Osteoblast (primary cell): ENCODE measurements around the gene AR. TPM values are rescaled to one million over a fixed set of nuclear protein-coding genes. Genes with fewer than 3 reads are reported as not detected.
"Not testable (repeated sequence)": the region's sequence is repeated elsewhere in the genome, so short reads cannot be mapped to it uniquely, and the experiment has no call there.

Experiments used
- DNase-seq: peaks from one replicate; pipeline ENCODE4 v3.0.0; 2011; ENCODE audit warnings: low spot score, mixed read lengths; ENCODE audit not compliant: insufficient read length; ENCODE audit errors: missing footprints
- H2AFZ ChIP-seq: 2 replicates; pipeline ENCODE4 v1.6.0; 2011; ENCODE audit warnings: mild to moderate bottlenecking, low read length
- H3K27ac ChIP-seq: 2 replicates; pipeline ENCODE4 v1.5.1; 2011; ENCODE audit warnings: mild to moderate bottlenecking, low read depth, low read length, moderate library complexity
- H3K27me3 ChIP-seq: 2 replicates; pipeline ENCODE4 v1.6.0; 2012; ENCODE audit warnings: mild to moderate bottlenecking, control low read depth, inconsistent platforms, low read length, moderate library complexity; ENCODE audit not compliant: insufficient read depth
- H3K36me3 ChIP-seq: 2 replicates; pipeline ENCODE4 v1.5.1; 2011; ENCODE audit warnings: mild to moderate bottlenecking, low read length, control low read depth, moderate library complexity; ENCODE audit not compliant: insufficient read depth
- H3K4me1 ChIP-seq: 2 replicates; pipeline ENCODE4 v1.5.1; 2011; ENCODE audit warnings: mild to moderate bottlenecking, low read length, control low read depth, moderate library complexity; ENCODE audit not compliant: insufficient read depth
- H3K4me2 ChIP-seq: 2 replicates; pipeline ENCODE4 v1.6.0; 2011; ENCODE audit warnings: mild to moderate bottlenecking, low read length; ENCODE audit not compliant: insufficient read depth
- H3K4me3 ChIP-seq: fragments of 200-600 bp; sonication (generic); 3 replicates; pipeline ENCODE4 v1.5.1; 2012; ENCODE audit warnings: mild to moderate bottlenecking, low read length, inconsistent platforms; ENCODE audit not compliant: insufficient read depth
- H3K79me2 ChIP-seq: 2 replicates; pipeline ENCODE4 v1.6.0; 2012; ENCODE audit warnings: mild to moderate bottlenecking, low read length, control low read depth, inconsistent platforms; ENCODE audit not compliant: insufficient read depth
- H3K9me3 ChIP-seq: 2 replicates; pipeline ENCODE4 v1.5.1; 2011; ENCODE audit warnings: low read depth, low read length, control low read depth
- H4K20me1 ChIP-seq: 2 replicates; pipeline ENCODE4 v1.6.0; 2012; ENCODE audit warnings: mild to moderate bottlenecking, low read length, control low read depth; ENCODE audit not compliant: insufficient read depth
- CTCF ChIP-seq: IDR thresholded peaks from 2 replicates; pipeline ENCODE4 v1.5.1; 2011; ENCODE audit warnings: mild to moderate bottlenecking, low read depth, low read length, moderate library complexity; ENCODE audit errors: extremely low read depth
- total RNA-seq: library from RNA; depleted of rRNA; stranded (reverse); fragments of >200 nt; gene quantifications from 2 replicates; pipeline ENCODE4 v1.2.3, GENCODE V29; 2012

AR gene
- total RNA-seq, 1 donor = 4.7 TPM

- Histone ChIP-seq H3K4me3 (no peak overlapping the region), H3K79me2 (no peaks in the 10 kb centered on the region), H3K4me1 (no peaks in the 10 kb centered on the region), H3K36me3 (no peaks in the 10 kb centered on the region), H3K4me2 (no peak overlapping the region), H3K27me3 (no peaks in the 10 kb centered on the region), H4K20me1 (no peaks in the 10 kb centered on the region), H3K27ac (no peak overlapping the region), H2AFZ (no peak overlapping the region), H3K9me3 (no peaks in the 10 kb centered on the region)
- TF ChIP-seq CTCF = no peak
- no peak for DNase-seq
These were observed 107.8 kb downstream of the AR start for GRCh38 chrX:67651437-67652142.

GRCh38 chrX:67652543-67652942 is 108.7 kb downstream of the AR start:
- H3K27me3 ChIP-seq = no peaks in the 10 kb centered on the region
- H3K4me3 ChIP-seq = no peak overlapping the region
- no peak for TF ChIP-seq CTCF
- H3K36me3 ChIP-seq = no peaks in the 10 kb centered on the region
- H4K20me1 ChIP-seq = no peaks in the 10 kb centered on the region
- no peak overlapping the region for H3K4me2 ChIP-seq
- no peaks in the 10 kb centered on the region for H3K9me3 ChIP-seq
- H2AFZ ChIP-seq = no peak overlapping the region
- no peaks in the 10 kb centered on the region for H3K79me2 ChIP-seq
- H3K27ac ChIP-seq = no peak overlapping the region
- DNase-seq = no peak
- no peaks in the 10 kb centered on the region for H3K4me1 ChIP-seq

- Histone ChIP-seq H4K20me1 (no peaks in the 10 kb centered on the region), H3K27ac (no peak overlapping the region), H3K36me3 (no peaks in the 10 kb centered on the region), H3K79me2 (no peaks in the 10 kb centered on the region), H3K27me3 (no peaks in the 10 kb centered on the region), H3K4me2 (no peak overlapping the region), H2AFZ (no peak overlapping the region), H3K9me3 (no peaks in the 10 kb centered on the region), H3K4me1 (no peaks in the 10 kb centered on the region), H3K4me3 (no peak overlapping the region)
- DNase-seq = no peak
- no peak for TF ChIP-seq CTCF
These were observed 110.5 kb downstream of the AR start for GRCh38 chrX:67654301-67654700.

GRCh38 chrX:67665583-67665982 is 121.8 kb downstream of the AR start:
- no peaks in the 10 kb centered on the region for H3K27me3 ChIP-seq
- H3K4me2 ChIP-seq = no peak overlapping the region
- H3K27ac ChIP-seq = no peak overlapping the region
- no peak for DNase-seq
- no peaks in the 10 kb centered on the region for H3K4me1 ChIP-seq
- TF ChIP-seq CTCF = no peak
- no peak overlapping the region for H3K4me3 ChIP-seq
- no peak overlapping the region for H2AFZ ChIP-seq
- no peaks in the 10 kb centered on the region for H3K36me3 ChIP-seq
- H3K9me3 ChIP-seq = no peaks in the 10 kb centered on the region
- no peaks in the 10 kb centered on the region for H3K79me2 ChIP-seq
- H4K20me1 ChIP-seq = no peaks in the 10 kb centered on the region

GRCh38 chrX:67670717-67671116 is 126.9 kb downstream of the AR start:
- H3K4me2 ChIP-seq, H4K20me1 ChIP-seq, H3K79me2 ChIP-seq, H3K4me1 ChIP-seq, H3K4me3 ChIP-seq, H3K27me3 ChIP-seq, H2AFZ ChIP-seq, H3K27ac ChIP-seq, H3K36me3 ChIP-seq, DNase-seq, H3K9me3 ChIP-seq: not testable (repeated sequence)
